Neural cell (in vitro differentiated cells): ENCODE results near the gene ATAD3C. TPM values are rescaled to one million over a fixed set of nuclear protein-coding genes. Genes with fewer than 3 reads are reported as not detected.

Source experiments
- H2AFZ ChIP-seq: fragments of 200-600, 300-800 bp; sonication (generic), shearing (Covaris generic); 2 replicates; pipeline ENCODE4 v1.6.0; 2014; ENCODE audit warnings: low read depth, mild to moderate bottlenecking, antibody characterized with exemption, low read length, moderate library complexity
- H3F3A ChIP-seq: fragments of 200-600 bp; shearing (Covaris generic); 2 replicates; pipeline ENCODE4 v1.6.1; 2016; ENCODE audit warnings: mild to moderate bottlenecking, moderate library complexity, mixed read lengths, antibody characterized with exemption, low read length; ENCODE audit not compliant: insufficient read depth, poor library complexity, severe bottlenecking
- H3K27ac ChIP-seq: fragments of 200-600, 300-800 bp; sonication (generic), shearing (Covaris generic); 2 replicates; pipeline ENCODE4 v1.5.1; 2014; ENCODE audit warnings: mild to moderate bottlenecking, low read length, moderate library complexity
- H3K27me3 ChIP-seq: fragments of 300-800, 200-600 bp; sonication (generic), shearing (Covaris generic); 2 replicates; pipeline ENCODE4 v1.6.0; 2014; ENCODE audit warnings: mild to moderate bottlenecking, low read depth, low read length, moderate library complexity; ENCODE audit not compliant: insufficient read depth
- H3K36me3 ChIP-seq: fragments of 300-800, 200-600 bp; sonication (generic), shearing (Covaris generic); 2 replicates; pipeline ENCODE4 v1.5.1; 2014; ENCODE audit warnings: mild to moderate bottlenecking, antibody characterized with exemption, low read length, moderate library complexity; ENCODE audit not compliant: insufficient read depth
- H3K4me2 ChIP-seq: fragments of 300-800, 200-600 bp; sonication (generic), shearing (Covaris generic); 2 replicates; pipeline ENCODE4 v1.6.0; 2014; ENCODE audit warnings: mild to moderate bottlenecking, low read length
- H3K4me3 ChIP-seq: fragments of 300-800, 200-600 bp; sonication (generic), shearing (Covaris generic); 2 replicates; pipeline ENCODE4 v1.5.1; 2014; ENCODE audit warnings: mild to moderate bottlenecking, low read length, moderate library complexity
- H3K79me2 ChIP-seq: fragments of 200-600 bp; shearing (Covaris generic); replicated peaks from 2 replicates; pipeline ENCODE4 v1.6.0; 2014; ENCODE audit warnings: mild to moderate bottlenecking, low read length, moderate library complexity; ENCODE audit not compliant: insufficient read depth
- H3K9ac ChIP-seq: fragments of 300-800, 200-600 bp; sonication (generic), shearing (Covaris generic); 2 replicates; pipeline ENCODE4 v1.6.1; 2016; ENCODE audit warnings: mild to moderate bottlenecking, low read length, mixed read lengths
- H3K9me2 ChIP-seq: fragments of 200-600 bp; shearing (Covaris generic); 2 replicates; pipeline ENCODE4 v1.6.1; 2016; ENCODE audit warnings: mild to moderate bottlenecking, low read length, mixed read lengths; ENCODE audit not compliant: insufficient read depth
- H3K9me3 ChIP-seq: fragments of 200-600, 300-800 bp; sonication (generic), shearing (Covaris generic); 2 replicates; pipeline ENCODE4 v1.6.1; 2016; ENCODE audit warnings: mild to moderate bottlenecking, mixed run types, low read length, moderate library complexity, mixed read lengths
- H4K20me1 ChIP-seq: fragments of 200-600 bp; shearing (Covaris generic); 2 replicates; pipeline ENCODE4 v1.6.1; 2016; ENCODE audit warnings: mild to moderate bottlenecking, mixed run types; ENCODE audit not compliant: insufficient read depth
- CTCF ChIP-seq: fragments of 450-650 bp; IDR thresholded peaks from 2 replicates; pipeline ENCODE4 v1.5.1; 2014; ENCODE audit warnings: antibody characterized with exemption, mild to moderate bottlenecking, moderate library complexity; ENCODE audit not compliant: poor library complexity, severe bottlenecking
- EP300 ChIP-seq: fragments of 450-650 bp; conservative IDR thresholded peaks from 2 replicates; pipeline ENCODE4 v1.6.1; 2014; ENCODE audit warnings: antibody characterized with exemption, mild to moderate bottlenecking, moderate library complexity; ENCODE audit not compliant: poor library complexity, severe bottlenecking
- EZH2 ChIP-seq: fragments of 200-600, 300-800 bp; shearing (Covaris generic), sonication (generic); IDR thresholded peaks from 2 replicates; pipeline ENCODE4 v1.6.1; 2014; ENCODE audit warnings: antibody characterized with exemption, low read length, borderline replicate concordance, mild to moderate bottlenecking; ENCODE audit not compliant: insufficient read depth, poor library complexity, severe bottlenecking
- MXI1 ChIP-seq: fragments of 450-650 bp; conservative IDR thresholded peaks from 2 replicates; pipeline ENCODE4 v1.6.1; 2014; ENCODE audit warnings: antibody characterized with exemption, mild to moderate bottlenecking; ENCODE audit not compliant: poor library complexity, severe bottlenecking
- POLR2AphosphoS5 ChIP-seq: IDR thresholded peaks from 2 replicates; pipeline ENCODE4 v1.6.1; 2012
- RAD21 ChIP-seq: fragments of 450-650 bp; conservative IDR thresholded peaks from 2 replicates; pipeline ENCODE4 v1.6.1; 2014; ENCODE audit warnings: antibody characterized with exemption, mild to moderate bottlenecking, moderate library complexity
- SMC3 ChIP-seq: fragments of 450-650 bp; conservative IDR thresholded peaks from 2 replicates; pipeline ENCODE4 v1.6.1; 2014; ENCODE audit warnings: antibody characterized with exemption, mild to moderate bottlenecking, moderate library complexity; ENCODE audit not compliant: poor library complexity
- TAF1 ChIP-seq: IDR thresholded peaks from 2 replicates; pipeline ENCODE4 v1.6.1; 2012; ENCODE audit warnings: low read depth
- polyA plus RNA-seq: library from polyadenylated mRNA; depleted of rRNA; stranded (reverse); fragments of >200 nt; gene quantifications from 2 replicates; pipeline ENCODE4 v1.2.3, GENCODE V29; 2014
- TF ChIP-seq, protein P1 (sequence below): IDR thresholded peaks from 2 replicates; pipeline ENCODE4 v1.6.1; 2012; ENCODE audit warnings: borderline replicate concordance

ATAD3C gene
- polyA plus RNA-seq, 1 donor from 2014 or later, result not detected

GRCh38 chr1:1437904-1438376, 11.5 kb upstream of the ATAD3C start:
- no peak overlapping the region for H2AFZ ChIP-seq
- H3K79me2 ChIP-seq, result no peaks in the 10 kb centered on the region
- H3K9me3 ChIP-seq, result no peaks in the 10 kb centered on the region
- H3K27me3 ChIP-seq, result peaks cover 12% of the 10 kb centered on the region
- no peaks in the 10 kb centered on the region for H3K9me2 ChIP-seq
- H3K36me3 ChIP-seq, result no peaks in the 10 kb centered on the region
- H3K27ac ChIP-seq, result no peak overlapping the region
- no peaks in the 10 kb centered on the region for H4K20me1 ChIP-seq
- H3K4me2 ChIP-seq, result no peak overlapping the region
- no peak for TF ChIP-seq TAF1
- TF ChIP-seq CTCF, result no peak
- TF ChIP-seq, protein P1, sequence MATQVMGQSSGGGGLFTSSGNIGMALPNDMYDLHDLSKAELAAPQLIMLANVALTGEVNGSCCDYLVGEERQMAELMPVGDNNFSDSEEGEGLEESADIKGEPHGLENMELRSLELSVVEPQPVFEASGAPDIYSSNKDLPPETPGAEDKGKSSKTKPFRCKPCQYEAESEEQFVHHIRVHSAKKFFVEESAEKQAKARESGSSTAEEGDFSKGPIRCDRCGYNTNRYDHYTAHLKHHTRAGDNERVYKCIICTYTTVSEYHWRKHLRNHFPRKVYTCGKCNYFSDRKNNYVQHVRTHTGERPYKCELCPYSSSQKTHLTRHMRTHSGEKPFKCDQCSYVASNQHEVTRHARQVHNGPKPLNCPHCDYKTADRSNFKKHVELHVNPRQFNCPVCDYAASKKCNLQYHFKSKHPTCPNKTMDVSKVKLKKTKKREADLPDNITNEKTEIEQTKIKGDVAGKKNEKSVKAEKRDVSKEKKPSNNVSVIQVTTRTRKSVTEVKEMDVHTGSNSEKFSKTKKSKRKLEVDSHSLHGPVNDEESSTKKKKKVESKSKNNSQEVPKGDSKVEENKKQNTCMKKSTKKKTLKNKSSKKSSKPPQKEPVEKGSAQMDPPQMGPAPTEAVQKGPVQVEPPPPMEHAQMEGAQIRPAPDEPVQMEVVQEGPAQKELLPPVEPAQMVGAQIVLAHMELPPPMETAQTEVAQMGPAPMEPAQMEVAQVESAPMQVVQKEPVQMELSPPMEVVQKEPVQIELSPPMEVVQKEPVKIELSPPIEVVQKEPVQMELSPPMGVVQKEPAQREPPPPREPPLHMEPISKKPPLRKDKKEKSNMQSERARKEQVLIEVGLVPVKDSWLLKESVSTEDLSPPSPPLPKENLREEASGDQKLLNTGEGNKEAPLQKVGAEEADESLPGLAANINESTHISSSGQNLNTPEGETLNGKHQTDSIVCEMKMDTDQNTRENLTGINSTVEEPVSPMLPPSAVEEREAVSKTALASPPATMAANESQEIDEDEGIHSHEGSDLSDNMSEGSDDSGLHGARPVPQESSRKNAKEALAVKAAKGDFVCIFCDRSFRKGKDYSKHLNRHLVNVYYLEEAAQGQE, result no peak
- no peak for TF ChIP-seq EP300
- no peak for TF ChIP-seq MXI1
- no peak for TF ChIP-seq RAD21
- no peak for TF ChIP-seq POLR2AphosphoS5
- TF ChIP-seq EZH2, result no peak
- no peak for TF ChIP-seq SMC3
- H3K9ac ChIP-seq, result no peak overlapping the region
- H3K4me3 ChIP-seq, result no peak overlapping the region
- H3F3A ChIP-seq, result no peaks in the 10 kb centered on the region

DNA sequence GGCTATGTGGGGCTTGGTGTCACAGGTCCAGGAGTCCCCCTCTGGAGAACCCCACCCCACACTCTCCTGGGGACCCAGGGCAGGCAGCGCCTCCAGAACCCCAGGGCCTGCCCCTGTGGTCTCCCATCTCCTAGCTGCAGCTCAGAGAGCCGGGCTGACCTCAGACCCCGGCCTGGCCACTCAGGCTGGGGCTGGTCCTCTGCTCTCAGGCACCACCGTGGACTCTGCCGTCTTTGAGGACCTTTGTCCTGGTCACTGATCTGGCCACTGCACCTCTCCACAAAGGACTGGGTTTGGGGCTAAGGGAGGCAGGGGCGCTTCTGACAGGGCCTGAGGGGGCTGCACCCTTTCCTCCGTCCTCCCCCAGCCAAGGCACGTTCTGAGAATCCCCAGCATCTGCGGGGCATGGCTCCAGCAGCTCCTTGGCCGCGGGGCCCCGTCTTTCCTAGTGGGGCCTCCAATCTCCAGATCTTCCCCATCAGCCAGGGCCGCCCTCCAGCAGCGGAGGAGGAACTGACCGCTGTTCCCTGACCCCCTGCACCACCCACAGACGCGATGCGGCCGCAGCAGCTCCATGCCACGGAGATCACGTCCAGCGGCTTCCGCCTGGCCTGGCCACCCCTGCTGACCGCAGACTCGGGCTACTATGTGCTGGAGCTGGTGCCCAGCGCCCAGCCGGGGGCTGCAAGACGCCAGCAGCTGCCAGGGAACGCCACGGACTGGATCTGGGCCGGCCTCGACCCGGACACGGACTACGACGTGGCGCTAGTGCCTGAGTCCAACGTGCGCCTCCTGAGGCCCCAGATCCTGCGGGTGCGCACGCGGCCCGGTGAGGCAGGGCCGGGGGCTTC, 10.7 kb upstream of the ATAD3C start:
- H3K27me3 ChIP-seq, result peaks cover 12% of the 10 kb centered on the region
- H3K9me2 ChIP-seq, result no peaks in the 10 kb centered on the region
- H3K27ac ChIP-seq, result no peak overlapping the region
- no peaks in the 10 kb centered on the region for H3K9me3 ChIP-seq
- H2AFZ ChIP-seq, result no peak overlapping the region
- H3K9ac ChIP-seq, result no peak overlapping the region
- no peaks in the 10 kb centered on the region for H3K36me3 ChIP-seq
- H3F3A ChIP-seq, result no peaks in the 10 kb centered on the region
- H4K20me1 ChIP-seq, result no peaks in the 10 kb centered on the region
- H3K4me3 ChIP-seq, result no peak overlapping the region
- TF ChIP-seq RAD21 (no peak), EZH2 (no peak), MXI1 (no peak), SMC3 (no peak), POLR2AphosphoS5 (no peak), EP300 (no peak), TAF1 (no peak), CTCF (no peak)
- TF ChIP-seq, protein P1, result no peak
- H3K79me2 ChIP-seq, result no peaks in the 10 kb centered on the region
- H3K4me2 ChIP-seq, result no peak overlapping the region
